Neural cell (in vitro differentiated cells): Measurements from ENCODE around the gene ADGRG6. TPM values are rescaled to one million over a fixed set of nuclear protein-coding genes. Genes with fewer than 3 reads are reported as not detected.

Experiments
- H2AFZ ChIP-seq: fragments of 200-600, 300-800 bp; sonication (generic), shearing (Covaris generic); 2 replicates; pipeline ENCODE4 v1.6.0; 2014; ENCODE audit warnings: low read depth, mild to moderate bottlenecking, antibody characterized with exemption, low read length, moderate library complexity
- H3F3A ChIP-seq: fragments of 200-600 bp; shearing (Covaris generic); 2 replicates; pipeline ENCODE4 v1.6.1; 2016; ENCODE audit warnings: mild to moderate bottlenecking, moderate library complexity, mixed read lengths, antibody characterized with exemption, low read length; ENCODE audit not compliant: insufficient read depth, poor library complexity, severe bottlenecking
- H3K27ac ChIP-seq: fragments of 200-600, 300-800 bp; sonication (generic), shearing (Covaris generic); 2 replicates; pipeline ENCODE4 v1.5.1; 2014; ENCODE audit warnings: mild to moderate bottlenecking, low read length, moderate library complexity
- H3K27me3 ChIP-seq: fragments of 300-800, 200-600 bp; sonication (generic), shearing (Covaris generic); 2 replicates; pipeline ENCODE4 v1.6.0; 2014; ENCODE audit warnings: mild to moderate bottlenecking, low read depth, low read length, moderate library complexity; ENCODE audit not compliant: insufficient read depth
- H3K36me3 ChIP-seq: fragments of 300-800, 200-600 bp; sonication (generic), shearing (Covaris generic); 2 replicates; pipeline ENCODE4 v1.5.1; 2014; ENCODE audit warnings: mild to moderate bottlenecking, antibody characterized with exemption, low read length, moderate library complexity; ENCODE audit not compliant: insufficient read depth
- H3K4me2 ChIP-seq: fragments of 300-800, 200-600 bp; sonication (generic), shearing (Covaris generic); 2 replicates; pipeline ENCODE4 v1.6.0; 2014; ENCODE audit warnings: mild to moderate bottlenecking, low read length
- H3K4me3 ChIP-seq: fragments of 300-800, 200-600 bp; sonication (generic), shearing (Covaris generic); 2 replicates; pipeline ENCODE4 v1.5.1; 2014; ENCODE audit warnings: mild to moderate bottlenecking, low read length, moderate library complexity
- H3K79me2 ChIP-seq: fragments of 200-600 bp; shearing (Covaris generic); replicated peaks from 2 replicates; pipeline ENCODE4 v1.6.0; 2014; ENCODE audit warnings: mild to moderate bottlenecking, low read length, moderate library complexity; ENCODE audit not compliant: insufficient read depth
- H3K9ac ChIP-seq: fragments of 300-800, 200-600 bp; sonication (generic), shearing (Covaris generic); 2 replicates; pipeline ENCODE4 v1.6.1; 2016; ENCODE audit warnings: mild to moderate bottlenecking, low read length, mixed read lengths
- H3K9me2 ChIP-seq: fragments of 200-600 bp; shearing (Covaris generic); 2 replicates; pipeline ENCODE4 v1.6.1; 2016; ENCODE audit warnings: mild to moderate bottlenecking, low read length, mixed read lengths; ENCODE audit not compliant: insufficient read depth
- H3K9me3 ChIP-seq: fragments of 200-600, 300-800 bp; sonication (generic), shearing (Covaris generic); 2 replicates; pipeline ENCODE4 v1.6.1; 2016; ENCODE audit warnings: mild to moderate bottlenecking, mixed run types, low read length, moderate library complexity, mixed read lengths
- H4K20me1 ChIP-seq: fragments of 200-600 bp; shearing (Covaris generic); 2 replicates; pipeline ENCODE4 v1.6.1; 2016; ENCODE audit warnings: mild to moderate bottlenecking, mixed run types; ENCODE audit not compliant: insufficient read depth
- EP300 ChIP-seq: fragments of 450-650 bp; conservative IDR thresholded peaks from 2 replicates; pipeline ENCODE4 v1.6.1; 2014; ENCODE audit warnings: antibody characterized with exemption, mild to moderate bottlenecking, moderate library complexity; ENCODE audit not compliant: poor library complexity, severe bottlenecking
- EZH2 ChIP-seq: fragments of 200-600, 300-800 bp; shearing (Covaris generic), sonication (generic); IDR thresholded peaks from 2 replicates; pipeline ENCODE4 v1.6.1; 2014; ENCODE audit warnings: antibody characterized with exemption, low read length, borderline replicate concordance, mild to moderate bottlenecking; ENCODE audit not compliant: insufficient read depth, poor library complexity, severe bottlenecking
- MXI1 ChIP-seq: fragments of 450-650 bp; conservative IDR thresholded peaks from 2 replicates; pipeline ENCODE4 v1.6.1; 2014; ENCODE audit warnings: antibody characterized with exemption, mild to moderate bottlenecking; ENCODE audit not compliant: poor library complexity, severe bottlenecking
- POLR2AphosphoS5 ChIP-seq: IDR thresholded peaks from 2 replicates; pipeline ENCODE4 v1.6.1; 2012
- RAD21 ChIP-seq: fragments of 450-650 bp; conservative IDR thresholded peaks from 2 replicates; pipeline ENCODE4 v1.6.1; 2014; ENCODE audit warnings: antibody characterized with exemption, mild to moderate bottlenecking, moderate library complexity
- REST ChIP-seq: IDR thresholded peaks from 2 replicates; pipeline ENCODE4 v1.6.1; 2012; ENCODE audit warnings: borderline replicate concordance
- SMC3 ChIP-seq: fragments of 450-650 bp; conservative IDR thresholded peaks from 2 replicates; pipeline ENCODE4 v1.6.1; 2014; ENCODE audit warnings: antibody characterized with exemption, mild to moderate bottlenecking, moderate library complexity; ENCODE audit not compliant: poor library complexity
- TAF1 ChIP-seq: IDR thresholded peaks from 2 replicates; pipeline ENCODE4 v1.6.1; 2012; ENCODE audit warnings: low read depth
- polyA plus RNA-seq: library from polyadenylated mRNA; depleted of rRNA; stranded (reverse); fragments of >200 nt; gene quantifications from 2 replicates; pipeline ENCODE4 v1.2.3, GENCODE V29; 2014
- TF ChIP-seq, protein P1 (sequence below): fragments of 450-650 bp; IDR thresholded peaks from 2 replicates; pipeline ENCODE4 v1.5.1; 2014; ENCODE audit warnings: antibody characterized with exemption, mild to moderate bottlenecking, moderate library complexity; ENCODE audit not compliant: poor library complexity, severe bottlenecking

ADGRG6 gene
- polyA plus RNA-seq, 1 donor from 2014 or later: 0.37 TPM

DNA sequence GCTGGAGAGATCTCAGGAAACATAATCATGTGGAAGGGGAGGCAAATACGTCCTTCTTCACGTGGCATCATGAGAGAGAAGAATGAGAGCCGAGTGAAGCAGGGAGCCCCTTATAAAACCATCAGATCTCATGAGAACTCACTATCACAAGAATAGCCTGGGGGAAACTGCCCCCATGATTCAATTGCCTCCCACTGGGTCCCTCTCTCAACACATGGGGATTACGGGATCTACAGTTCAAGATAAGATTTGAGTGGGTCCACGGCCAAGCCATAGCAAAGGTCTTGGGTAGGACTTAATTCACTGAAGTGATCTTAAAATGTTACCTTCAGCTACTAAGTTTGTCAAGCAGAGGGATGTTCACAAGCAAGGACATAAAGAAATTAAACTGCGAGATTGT, 162.2 kb downstream of the ADGRG6 start:
- no peak overlapping the region for H3K27ac ChIP-seq
- no peaks in the 10 kb centered on the region for H3K79me2 ChIP-seq

DNA sequence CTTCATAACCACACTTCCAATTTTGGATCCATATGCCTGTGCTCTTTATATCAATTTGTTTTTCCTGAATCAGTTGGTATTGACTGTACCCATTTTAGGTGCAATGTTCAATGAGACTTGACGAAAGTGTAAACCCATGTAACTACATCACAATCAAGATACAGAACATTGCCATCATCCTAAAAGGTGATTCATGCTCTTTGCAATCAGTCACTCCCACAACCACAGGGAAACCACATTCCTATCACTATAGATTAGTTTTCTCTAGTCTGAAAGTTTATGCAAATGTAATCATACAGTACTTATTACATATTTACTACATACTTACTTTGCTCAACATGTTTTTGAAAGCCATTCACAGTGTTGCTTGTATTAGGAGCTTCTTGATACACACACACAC, 167.4 kb downstream of the ADGRG6 start:
- H3K27me3 ChIP-seq: no peaks in the 10 kb centered on the region
- H3K9me2 ChIP-seq: no peaks in the 10 kb centered on the region
- no peak overlapping the region for H2AFZ ChIP-seq
- no peak overlapping the region for H3K4me3 ChIP-seq
- no peak overlapping the region for H3K27ac ChIP-seq
- H4K20me1 ChIP-seq: no peaks in the 10 kb centered on the region
- no peak overlapping the region for H3K4me2 ChIP-seq
- no peaks in the 10 kb centered on the region for H3K79me2 ChIP-seq
- H3K9me3 ChIP-seq: no peaks in the 10 kb centered on the region
- no peaks in the 10 kb centered on the region for H3K36me3 ChIP-seq
- no peak overlapping the region for H3K9ac ChIP-seq
- no peaks in the 10 kb centered on the region for H3F3A ChIP-seq
- TF ChIP-seq SMC3 (no peak), RAD21 (no peak), EP300 (no peak), MXI1 (no peak), EZH2 (no peak), POLR2AphosphoS5 (no peak), TAF1 (no peak), REST (no peak)
- TF ChIP-seq, protein P1, sequence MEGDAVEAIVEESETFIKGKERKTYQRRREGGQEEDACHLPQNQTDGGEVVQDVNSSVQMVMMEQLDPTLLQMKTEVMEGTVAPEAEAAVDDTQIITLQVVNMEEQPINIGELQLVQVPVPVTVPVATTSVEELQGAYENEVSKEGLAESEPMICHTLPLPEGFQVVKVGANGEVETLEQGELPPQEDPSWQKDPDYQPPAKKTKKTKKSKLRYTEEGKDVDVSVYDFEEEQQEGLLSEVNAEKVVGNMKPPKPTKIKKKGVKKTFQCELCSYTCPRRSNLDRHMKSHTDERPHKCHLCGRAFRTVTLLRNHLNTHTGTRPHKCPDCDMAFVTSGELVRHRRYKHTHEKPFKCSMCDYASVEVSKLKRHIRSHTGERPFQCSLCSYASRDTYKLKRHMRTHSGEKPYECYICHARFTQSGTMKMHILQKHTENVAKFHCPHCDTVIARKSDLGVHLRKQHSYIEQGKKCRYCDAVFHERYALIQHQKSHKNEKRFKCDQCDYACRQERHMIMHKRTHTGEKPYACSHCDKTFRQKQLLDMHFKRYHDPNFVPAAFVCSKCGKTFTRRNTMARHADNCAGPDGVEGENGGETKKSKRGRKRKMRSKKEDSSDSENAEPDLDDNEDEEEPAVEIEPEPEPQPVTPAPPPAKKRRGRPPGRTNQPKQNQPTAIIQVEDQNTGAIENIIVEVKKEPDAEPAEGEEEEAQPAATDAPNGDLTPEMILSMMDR: no peak

More for the DNA sequence above, 162.2 kb downstream of the ADGRG6 start:
- no peak for TF ChIP-seq EZH2
- TF ChIP-seq, protein P1: no peak
- TF ChIP-seq SMC3: no peak
- no peak for TF ChIP-seq RAD21
- Histone ChIP-seq H3K4me3 (no peak overlapping the region), H3K9me3 (no peaks in the 10 kb centered on the region), H2AFZ (no peak overlapping the region), H3K36me3 (no peaks in the 10 kb centered on the region), H3K9me2 (no peaks in the 10 kb centered on the region), H3K4me2 (no peak overlapping the region), H3F3A (no peaks in the 10 kb centered on the region), H4K20me1 (no peaks in the 10 kb centered on the region), H3K27me3 (no peaks in the 10 kb centered on the region), H3K9ac (no peak overlapping the region)
